Progenitor cell of endocrine pancreas (in vitro differentiated cells): ENCODE data around the gene TIMM17A. TPM values are rescaled to one million over a fixed set of nuclear protein-coding genes. Genes with fewer than 3 reads are reported as not detected.

Source experiments
- DNase-seq: peaks from one replicate; pipeline ENCODE4 v3.0.0; 2021; ENCODE audit warnings: low spot score; ENCODE audit not compliant: unreplicated experiment
- H3K27ac Mint-ChIP-seq: 2 replicates; pipeline ENCODE4 v1.8.0; 2021; ENCODE audit warnings: mild to moderate bottlenecking, moderate library complexity, mixed read lengths
- H3K27me3 Mint-ChIP-seq: 2 replicates; pipeline ENCODE4 v1.8.0; 2021; ENCODE audit warnings: mixed read lengths
- H3K36me3 Mint-ChIP-seq: 2 replicates; pipeline ENCODE4 v1.8.0; 2022; ENCODE audit warnings: mixed read lengths; ENCODE audit not compliant: insufficient read depth
- H3K4me1 Mint-ChIP-seq: 2 replicates; pipeline ENCODE4 v1.8.0; 2021; ENCODE audit warnings: low read depth, mixed read lengths
- H3K4me3 Mint-ChIP-seq: 2 replicates; pipeline ENCODE4 v1.8.0; 2021; ENCODE audit warnings: low read depth, mild to moderate bottlenecking, moderate library complexity, mixed read lengths
- H3K9me3 Mint-ChIP-seq: 2 replicates; pipeline ENCODE4 v1.8.0; 2021; ENCODE audit warnings: low read depth, mixed read lengths
- CTCF ChIP-seq: fragments of 200-600 bp; sonication (generic); IDR thresholded peaks from one replicate; pipeline ENCODE4 v1.5.0; 2021; ENCODE audit warnings: antibody characterized with exemption, mild to moderate bottlenecking; ENCODE audit not compliant: unreplicated experiment
- total RNA-seq: library from RNA; stranded (reverse); gene quantifications from 2 replicates; pipeline ENCODE4 v1.2.1, GENCODE V29; 2021

Gene TIMM17A
- total RNA-seq, 1 donor from 2014 or later, result 43.5 TPM

- TF ChIP-seq CTCF, result no peak
- Mint-ChIP-seq H3K36me3 (peaks cover 16% of the 10 kb centered on the region), H3K4me1 (no peaks in the 10 kb centered on the region), H3K27me3 (no peaks in the 10 kb centered on the region), H3K9me3 (no peaks in the 10 kb centered on the region), H3K4me3 (no peak overlapping the region), H3K27ac (peak overlapping the region; percentile 13)
- no peak for DNase-seq
Observed at GRCh38 chr1:201968202-201968925, 13.1 kb downstream of the TIMM17A start.

- H3K4me1 Mint-ChIP-seq, result no peaks in the 10 kb centered on the region
- peaks cover 3% of the 10 kb centered on the region for H3K27me3 Mint-ChIP-seq
- no peak for TF ChIP-seq CTCF
- no peak overlapping the region for H3K4me3 Mint-ChIP-seq
- H3K36me3 Mint-ChIP-seq, result peaks cover 15% of the 10 kb centered on the region
- no peaks in the 10 kb centered on the region for H3K9me3 Mint-ChIP-seq
- no peak overlapping the region for H3K27ac Mint-ChIP-seq
- no peak for DNase-seq
Observed at GRCh38 chr1:201970334-201971159, 15.2 kb downstream of the TIMM17A start.

- Mint-ChIP-seq H3K27me3 (no peaks in the 10 kb centered on the region), H3K4me1 (peaks cover 17% of the 10 kb centered on the region), H3K9me3 (no peaks in the 10 kb centered on the region), H3K36me3 (peaks cover 3% of the 10 kb centered on the region), H3K27ac (peak overlapping the region; percentile 98), H3K4me3 (peak overlapping the region; percentile 91)
- no peak for TF ChIP-seq CTCF
- DNase-seq, result peak; percentile 75
Observed at GRCh38 chr1:201982082-201982622, 26.8 kb downstream of the TIMM17A start.

- TF ChIP-seq CTCF, result no peak
- H3K27ac Mint-ChIP-seq, result peak within 1 kb of the TSS; percentile 98
- peak within 1 kb of the TSS; percentile 91 for H3K4me3 Mint-ChIP-seq
- DNase-seq, result peak; percentile 35
- peaks cover 3% of the 10 kb centered on the region for H3K36me3 Mint-ChIP-seq
- no peaks in the 10 kb centered on the region for H3K27me3 Mint-ChIP-seq
- H3K4me1 Mint-ChIP-seq, result peaks cover 17% of the 10 kb centered on the region
- no peaks in the 10 kb centered on the region for H3K9me3 Mint-ChIP-seq
Observed at GRCh38 chr1:201982623-201983379, 27.5 kb downstream of the TIMM17A start, which contains the start of gene RNPEP. TSS of gene RNPEP (plus strand) at chr1:201982648. CDS start at chr1:201982667, 19 bp downstream.
